Mesodermal cell (in vitro differentiated cells): Measurements from ENCODE around the gene MIS18A.

ENCODE experiments used
- H3K27ac ChIP-seq: 2 replicates; pipeline ENCODE4 v1.7.0; 2013; ENCODE audit warnings: mild to moderate bottlenecking, low read depth, low read length, moderate library complexity; ENCODE audit not compliant: severe bottlenecking
- H3K36me3 ChIP-seq: 2 replicates; pipeline ENCODE4 v1.7.1; 2013; ENCODE audit warnings: mild to moderate bottlenecking, low read length, moderate library complexity; ENCODE audit not compliant: control insufficient read depth, insufficient read depth
- H3K4me1 ChIP-seq: one replicate; pipeline ENCODE4 v1.7.1; 2013; ENCODE audit warnings: mild to moderate bottlenecking, low read length; ENCODE audit not compliant: insufficient read depth, control insufficient read depth, poor library complexity, severe bottlenecking
- H3K4me3 ChIP-seq: 2 replicates; pipeline ENCODE4 v1.7.0; 2013; ENCODE audit warnings: low read length, control low read depth, mild to moderate bottlenecking; ENCODE audit not compliant: insufficient read depth, poor library complexity, severe bottlenecking; ENCODE audit errors: extremely low read depth
- H3K9me3 ChIP-seq: 2 replicates; pipeline ENCODE4 v1.7.1; 2013; ENCODE audit warnings: mild to moderate bottlenecking, low read length, moderate library complexity; ENCODE audit not compliant: control insufficient read depth
- WGBS, 2 experiments: methylation state at CpG; one replicate each; pipeline ENCODE4 v1.1.5; 2013; ENCODE audit warnings: missing lambda C conversion rate in 2 of 2; ENCODE audit not compliant: insufficient coverage in 2 of 2; 5-methylcytosine and 5-hydroxymethylcytosine counted together

MIS18A gene

GRCh38 chr21:32256873-32257620, 21.8 kb downstream of the MIS18A start:
- H3K27ac ChIP-seq: peak overlapping the region; percentile 45
- no peaks in the 10 kb centered on the region for H3K9me3 ChIP-seq
- no peak overlapping the region for H3K4me3 ChIP-seq
- no peaks in the 10 kb centered on the region for H3K36me3 ChIP-seq
- 68 to 71% methylated on average over 5 to 7 of the region's 9 CpGs for WGBS, 2 experiments
- peaks cover 9% of the 10 kb centered on the region for H3K4me1 ChIP-seq

- no peak overlapping the region for H3K27ac ChIP-seq
- H3K36me3 ChIP-seq: no peaks in the 10 kb centered on the region
- 89 to 97% methylated on average over 6 to 8 of the region's 12 CpGs for WGBS, 2 experiments
- H3K4me1 ChIP-seq: peaks cover 9% of the 10 kb centered on the region
- H3K9me3 ChIP-seq: no peaks in the 10 kb centered on the region
- H3K4me3 ChIP-seq: no peak overlapping the region
These were observed 22.6 kb downstream of the MIS18A start for GRCh38 chr21:32256251-32256650.

GRCh38 chr21:32253215-32253641, 25.6 kb downstream of the MIS18A start:
- H3K36me3 ChIP-seq: no peaks in the 10 kb centered on the region
- no peak overlapping the region for H3K4me3 ChIP-seq
- peaks cover 9% of the 10 kb centered on the region for H3K4me1 ChIP-seq
- H3K9me3 ChIP-seq: peaks cover 7% of the 10 kb centered on the region
- 76 to 78% methylated on average over 3 to 5 of the region's 7 CpGs for WGBS, 2 experiments
- no peak overlapping the region for H3K27ac ChIP-seq

- peaks cover 7% of the 10 kb centered on the region for H3K9me3 ChIP-seq
- H3K36me3 ChIP-seq: no peaks in the 10 kb centered on the region
- H3K4me3 ChIP-seq: no peak overlapping the region
- peaks cover 4% of the 10 kb centered on the region for H3K4me1 ChIP-seq
- H3K27ac ChIP-seq: no peak overlapping the region
These were observed 26.7 kb downstream of the MIS18A start for GRCh38 chr21:32252136-32252535.

- Histone ChIP-seq H3K9me3 (peaks cover 7% of the 10 kb centered on the region), H3K4me3 (no peak overlapping the region), H3K36me3 (no peaks in the 10 kb centered on the region), H3K27ac (no peak overlapping the region), H3K4me1 (peaks cover 4% of the 10 kb centered on the region)
- WGBS, 2 experiments: 84 to 87% methylated on average over 4 to 11 of the region's 15 CpGs
These were observed 29.2 kb downstream of the MIS18A start for GRCh38 chr21:32249511-32250280.

GRCh38 chr21:32248571-32249461, 30.0 kb downstream of the MIS18A start:
- no peaks in the 10 kb centered on the region for H3K36me3 ChIP-seq
- peaks cover 4% of the 10 kb centered on the region for H3K4me1 ChIP-seq
- WGBS, 2 experiments: 87 to 93% methylated on average over 11 to 12 of the region's 14 CpGs
- no peak overlapping the region for H3K27ac ChIP-seq
- H3K4me3 ChIP-seq: no peak overlapping the region
- peaks cover 7% of the 10 kb centered on the region for H3K9me3 ChIP-seq

GRCh38 chr21:32246571-32247140, 32.2 kb downstream of the MIS18A start:
- no peak overlapping the region for H3K4me3 ChIP-seq
- H3K27ac ChIP-seq: no peak overlapping the region
- H3K36me3 ChIP-seq: no peaks in the 10 kb centered on the region
- WGBS, 2 experiments: 89% methylated on average over 7 to 8 of the region's 9 CpGs
- H3K9me3 ChIP-seq: peaks cover 7% of the 10 kb centered on the region
- H3K4me1 ChIP-seq: no peaks in the 10 kb centered on the region

GRCh38 chr21:32245971-32246370, 32.9 kb downstream of the MIS18A start:
- 88 to 93% methylated on average over 7 of the region's 8 CpGs for WGBS, 2 experiments
- no peaks in the 10 kb centered on the region for H3K4me1 ChIP-seq
- H3K9me3 ChIP-seq: peaks cover 6% of the 10 kb centered on the region
- no peak overlapping the region for H3K4me3 ChIP-seq
- H3K27ac ChIP-seq: no peak overlapping the region
- no peaks in the 10 kb centered on the region for H3K36me3 ChIP-seq

GRCh38 chr21:32240851-32241687, 37.8 kb downstream of the MIS18A start:
- no peak overlapping the region for H3K27ac ChIP-seq
- 80% methylated on average over 1 of the region's 7 CpGs; no CpG with 5 or more reads in 1 of the 2 experiments for WGBS, 2 experiments

More at GRCh38 chr21:32240851-32241687, 37.8 kb downstream of the MIS18A start:
- no peak overlapping the region for H3K4me3 ChIP-seq
- no peaks in the 10 kb centered on the region for H3K4me1 ChIP-seq
- no peaks in the 10 kb centered on the region for H3K9me3 ChIP-seq
- no peaks in the 10 kb centered on the region for H3K36me3 ChIP-seq
